ENCODE data around the gene ULBP1. TPM values are rescaled to one million over a fixed set of nuclear protein-coding genes. Genes with fewer than 3 reads are reported as not detected.
"Not testable (repeated sequence)": the region's sequence is repeated elsewhere in the genome, so short reads cannot be mapped to it uniquely, and the experiment has no call there.

ULBP1 gene, protein sequence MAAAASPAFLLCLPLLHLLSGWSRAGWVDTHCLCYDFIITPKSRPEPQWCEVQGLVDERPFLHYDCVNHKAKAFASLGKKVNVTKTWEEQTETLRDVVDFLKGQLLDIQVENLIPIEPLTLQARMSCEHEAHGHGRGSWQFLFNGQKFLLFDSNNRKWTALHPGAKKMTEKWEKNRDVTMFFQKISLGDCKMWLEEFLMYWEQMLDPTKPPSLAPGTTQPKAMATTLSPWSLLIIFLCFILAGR
- total RNA-seq (1 to 10 TPM; 4.7 to 5.9 TPM), polyA plus RNA-seq (ENCODE audit: insufficient read depth, low read depth, low replicate concordance) (2.3 TPM)
- long read RNA-seq, donor 1: 0 reads
- long read RNA-seq, donor 2: 0 reads

DNA sequence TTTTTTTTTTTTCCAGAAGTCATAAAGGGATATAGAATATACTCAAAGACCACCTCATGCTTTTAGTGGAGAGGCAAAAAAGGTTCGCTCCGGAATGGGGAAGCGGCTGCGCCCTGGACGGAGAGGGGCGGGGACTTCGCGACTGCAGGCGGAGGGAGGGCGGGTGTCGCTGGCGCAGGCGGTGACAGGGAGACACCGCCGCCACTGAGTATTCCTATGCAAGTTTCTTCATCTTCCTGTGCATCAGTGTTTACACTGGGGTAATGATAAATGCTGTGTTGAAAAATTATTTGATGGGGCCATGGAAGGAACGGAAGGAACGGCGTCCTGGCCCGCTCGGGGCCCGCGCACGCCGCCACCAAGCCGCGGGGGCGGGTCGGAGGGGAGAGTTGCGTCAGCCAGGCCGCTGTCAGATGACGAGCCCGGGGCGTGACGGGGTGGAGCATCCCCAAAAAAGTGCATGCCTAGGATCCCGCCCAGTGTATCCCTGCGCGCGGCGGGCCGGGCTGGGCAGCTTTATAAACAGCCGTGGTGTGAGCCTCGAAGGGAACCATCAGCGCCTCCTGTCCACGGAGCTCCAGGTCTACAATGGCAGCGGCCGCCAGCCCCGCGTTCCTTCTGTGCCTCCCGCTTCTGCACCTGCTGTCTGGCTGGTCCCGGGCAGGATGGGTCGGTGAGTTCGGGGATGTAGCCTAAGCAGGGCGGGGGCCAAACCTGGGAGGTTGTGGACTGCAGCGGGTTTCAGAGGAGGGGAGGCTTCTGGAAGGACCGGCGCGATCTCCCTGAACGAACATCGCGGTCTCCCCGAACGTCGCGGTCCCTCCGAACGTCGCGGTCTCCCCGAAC, at the start of gene ULBP1:
ULBP1 (plus strand) TSS at position 482 of the 846 bp plus-strand sequence; CDS start at position 589, 107 bp downstream.
- H3K36me3 ChIP-seq (ENCODE audit: low read depth, missing control alignments): no peaks in the 10 kb centered on the region
- H3K9me3 ChIP-seq: no peaks in the 10 kb centered on the region
- TF ChIP-seq, protein P1, sequence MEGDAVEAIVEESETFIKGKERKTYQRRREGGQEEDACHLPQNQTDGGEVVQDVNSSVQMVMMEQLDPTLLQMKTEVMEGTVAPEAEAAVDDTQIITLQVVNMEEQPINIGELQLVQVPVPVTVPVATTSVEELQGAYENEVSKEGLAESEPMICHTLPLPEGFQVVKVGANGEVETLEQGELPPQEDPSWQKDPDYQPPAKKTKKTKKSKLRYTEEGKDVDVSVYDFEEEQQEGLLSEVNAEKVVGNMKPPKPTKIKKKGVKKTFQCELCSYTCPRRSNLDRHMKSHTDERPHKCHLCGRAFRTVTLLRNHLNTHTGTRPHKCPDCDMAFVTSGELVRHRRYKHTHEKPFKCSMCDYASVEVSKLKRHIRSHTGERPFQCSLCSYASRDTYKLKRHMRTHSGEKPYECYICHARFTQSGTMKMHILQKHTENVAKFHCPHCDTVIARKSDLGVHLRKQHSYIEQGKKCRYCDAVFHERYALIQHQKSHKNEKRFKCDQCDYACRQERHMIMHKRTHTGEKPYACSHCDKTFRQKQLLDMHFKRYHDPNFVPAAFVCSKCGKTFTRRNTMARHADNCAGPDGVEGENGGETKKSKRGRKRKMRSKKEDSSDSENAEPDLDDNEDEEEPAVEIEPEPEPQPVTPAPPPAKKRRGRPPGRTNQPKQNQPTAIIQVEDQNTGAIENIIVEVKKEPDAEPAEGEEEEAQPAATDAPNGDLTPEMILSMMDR (IDR thresholded peaks at IDR 0.05): no peak
- TF ChIP-seq POLR2A (IDR thresholded peaks at IDR 0.05): no peak
- H3K4me3 ChIP-seq: peak within 1 kb of the TSS; percentile 34 to 62
- intact Hi-C loops (cut with DNase I; ENCODE audit: low total_unique reads): no loop called here
- WGBS, 2 donors: 3 to 10% methylated on average over 31 to 61 of the region's 69 CpGs
- peak within 1 kb of the TSS in 1 of 2 donors; percentile 16 for H3K27ac ChIP-seq
- peaks cover 3% of the 10 kb centered on the region for H3K27me3 ChIP-seq
- H3K4me1 ChIP-seq: peaks cover 11% of the 10 kb centered on the region
- DNase-seq: peak; percentile 94

DNA sequence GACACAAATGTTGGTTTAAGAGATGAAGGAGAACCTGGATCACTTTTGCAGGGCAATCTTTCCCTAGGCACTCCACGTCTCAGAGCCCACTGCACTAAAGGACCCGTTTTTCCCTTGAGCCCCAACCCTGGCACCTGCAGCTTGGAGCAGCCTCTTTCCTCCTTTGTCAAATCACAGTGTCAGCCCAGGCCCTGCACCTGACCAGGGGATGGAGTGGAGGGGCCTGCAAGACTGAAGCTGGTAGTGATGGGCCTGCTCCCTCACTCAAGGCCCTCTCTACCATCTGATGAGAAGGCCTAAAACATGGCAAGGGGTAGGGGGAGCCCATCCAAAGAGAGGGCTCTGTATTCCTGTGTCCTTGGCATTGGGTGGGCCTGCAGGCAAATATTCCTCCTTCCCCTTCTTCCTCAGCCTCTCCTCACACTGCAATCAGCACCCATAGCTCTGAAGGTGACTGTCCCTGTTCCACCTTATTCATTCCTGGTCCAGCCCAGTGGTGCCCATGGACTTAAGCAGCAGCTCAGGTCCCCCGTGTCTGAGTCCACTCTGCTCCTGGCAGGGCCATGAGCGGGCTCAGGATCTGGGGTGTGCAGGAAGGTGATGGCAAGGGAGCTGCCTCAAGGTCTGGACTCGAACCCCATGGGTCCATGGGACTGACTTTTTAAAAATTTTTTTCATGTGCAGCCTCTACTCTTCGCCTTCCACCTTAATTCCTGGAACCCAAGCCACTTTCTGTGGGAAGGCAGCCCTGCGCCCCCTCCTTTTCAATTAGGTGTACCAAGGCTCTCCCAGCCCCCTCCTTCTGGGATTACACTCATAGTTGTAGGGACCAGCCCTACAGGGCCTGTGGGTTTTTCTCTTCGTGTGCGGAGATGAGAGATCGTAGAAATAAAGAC, 47.5 kb upstream of the ULBP1 start:
- Histone ChIP-seq H3K4me3 (no peak overlapping the region), H3K36me3 (ENCODE audit: low read depth, missing control alignments) (no peaks in the 10 kb centered on the region), H3K27ac (no peak overlapping the region), H3K9me3 (no peaks in the 10 kb centered on the region), H3K4me1 (no peaks in the 10 kb centered on the region), H3K27me3 (no peaks in the 10 kb centered on the region)
- 86 to 90% methylated on average over 10 of the region's 10 CpGs for WGBS, 2 donors
- TF ChIP-seq POLR2A (IDR thresholded peaks at IDR 0.05): no peak
- TF ChIP-seq, protein P1 (IDR thresholded peaks at IDR 0.05): no peak
- intact Hi-C loops (cut with DNase I; ENCODE audit: low total_unique reads): no loop called here
- no peak for DNase-seq

DNA sequence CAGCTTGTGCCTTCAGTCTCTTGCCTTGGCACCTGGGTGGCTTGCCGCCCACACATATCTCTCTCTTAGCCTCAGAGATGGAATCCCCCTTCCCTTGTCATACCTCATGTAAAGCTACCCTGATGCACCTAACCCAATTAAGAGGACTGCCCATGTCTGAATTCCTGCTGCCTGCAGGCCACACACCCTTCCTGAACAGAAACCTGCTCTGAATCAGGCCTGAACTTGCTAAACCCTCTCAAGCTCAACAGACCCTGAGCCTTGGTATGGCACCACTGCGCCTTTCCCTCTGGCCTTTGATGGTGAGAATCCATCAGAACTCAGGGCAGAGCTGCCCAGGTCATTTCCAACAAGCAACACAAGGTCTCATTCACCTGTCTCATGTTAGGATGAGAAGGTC, 46.1 kb upstream of the ULBP1 start:
- 92 to 93% methylated on average over 2 of the region's 2 CpGs for WGBS, 2 donors
- no peak for DNase-seq
- H3K27me3 ChIP-seq: no peaks in the 10 kb centered on the region
- no peak overlapping the region for H3K4me3 ChIP-seq
- H3K27ac ChIP-seq: no peak overlapping the region
- no peaks in the 10 kb centered on the region for H3K9me3 ChIP-seq
- intact Hi-C loops (cut with DNase I; ENCODE audit: low total_unique reads): no loop called here
- TF ChIP-seq, protein P1 (IDR thresholded peaks at IDR 0.05): no peak
- TF ChIP-seq POLR2A (IDR thresholded peaks at IDR 0.05): no peak
- no peaks in the 10 kb centered on the region for H3K36me3 ChIP-seq (ENCODE audit: low read depth, missing control alignments)
- peaks cover 4% of the 10 kb centered on the region for H3K4me1 ChIP-seq

DNA sequence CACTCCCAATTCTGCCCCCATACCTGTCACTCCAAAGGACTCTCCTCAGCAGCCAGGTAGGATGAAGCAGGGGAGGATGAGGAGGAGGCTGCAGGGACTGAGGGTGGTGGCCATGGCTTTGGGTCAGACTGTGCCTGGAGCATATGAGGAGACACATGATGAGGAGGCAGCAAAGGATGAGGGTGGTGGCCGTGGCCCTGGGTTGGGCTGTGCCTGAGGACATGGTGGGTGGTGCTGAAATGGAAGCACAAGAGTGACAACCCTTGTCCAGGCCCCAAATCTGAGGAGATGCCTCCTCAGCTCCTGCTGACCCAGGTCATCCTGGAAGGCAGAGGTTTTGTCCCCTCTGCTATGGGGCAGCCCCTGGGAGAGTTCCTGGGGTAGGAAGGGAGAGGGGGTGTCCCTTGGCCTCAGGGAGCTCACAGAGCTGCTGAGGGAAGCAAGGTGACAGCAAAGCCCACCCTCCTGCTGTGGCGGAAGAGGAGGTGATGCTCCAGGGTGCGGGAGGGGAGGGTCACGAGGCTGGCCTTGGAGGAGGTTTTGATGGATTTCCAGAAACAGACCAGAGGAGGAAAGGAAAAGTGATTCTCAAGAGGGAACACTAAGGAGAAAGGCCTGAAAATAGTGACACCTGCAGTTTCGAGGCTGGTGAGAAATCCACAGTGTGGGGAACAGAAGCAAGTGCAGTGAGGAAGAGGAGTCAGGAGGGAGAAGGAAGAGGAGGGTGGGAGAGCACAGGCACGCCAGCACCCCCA, 45.4 kb upstream of the ULBP1 start:
- Histone ChIP-seq H3K27ac (no peak overlapping the region), H3K9me3 (no peaks in the 10 kb centered on the region), H3K4me3 (no peak overlapping the region), H3K4me1 (peaks cover 5% of the 10 kb centered on the region), H3K36me3 (ENCODE audit: low read depth, missing control alignments) (no peaks in the 10 kb centered on the region), H3K27me3 (no peaks in the 10 kb centered on the region)
- intact Hi-C loops (cut with DNase I; ENCODE audit: low total_unique reads): no loop called here
- DNase-seq: no peak
- 89% methylated on average over 6 of the region's 6 CpGs for WGBS, 2 donors
- no peak for TF ChIP-seq POLR2A (IDR thresholded peaks at IDR 0.05)

DNA sequence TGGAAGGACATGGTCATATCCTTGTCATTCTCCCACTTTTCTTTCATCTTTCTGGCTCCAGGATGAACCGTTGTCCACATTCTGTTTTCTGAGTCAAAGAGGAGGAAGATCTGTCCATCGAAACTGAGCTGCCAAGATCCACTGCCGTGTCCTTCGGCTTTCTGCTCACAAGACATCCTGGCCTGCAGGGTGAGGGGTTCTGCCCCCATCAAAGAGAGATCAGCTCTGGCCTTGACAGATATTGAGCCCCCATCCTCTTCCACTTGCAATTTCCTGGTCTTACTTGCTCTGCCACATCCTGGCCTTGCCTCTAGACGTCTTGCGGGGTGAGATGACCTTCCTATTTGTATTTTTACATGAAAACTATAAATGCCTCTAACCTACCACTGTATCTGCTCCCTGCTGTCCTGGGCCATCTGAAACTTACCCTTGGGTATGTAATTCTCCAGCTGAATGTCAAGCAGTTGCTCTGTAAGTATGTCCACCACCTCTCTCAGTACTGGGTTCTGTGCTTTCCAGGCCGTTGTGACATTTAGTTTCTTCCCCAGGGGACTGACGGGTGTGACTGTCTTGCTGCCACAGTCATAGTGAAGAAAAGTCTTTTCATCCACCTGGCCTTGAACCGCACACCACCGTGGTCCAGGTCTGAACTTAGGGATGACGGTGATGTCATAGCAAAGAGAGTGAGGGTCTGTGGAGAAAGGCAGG, 44.5 kb upstream of the ULBP1 start:
- DNase-seq; H3K27me3 ChIP-seq; H3K4me3 ChIP-seq; H3K9me3 ChIP-seq; H3K27ac ChIP-seq; H3K36me3 ChIP-seq (ENCODE audit: low read depth, missing control alignments); intact Hi-C loops (cut with DNase I; ENCODE audit: low total_unique reads); H3K4me1 ChIP-seq: not testable (repeated sequence)
- 86 to 90% methylated on average over 11 of the region's 11 CpGs for WGBS, 2 donors

Measured in testis (tissue), 5 donors.